GM21737 (cell line): ENCODE data around the gene CPSF3.
A peak's percentile ranks its signal among the peaks of the same experiment; 100 is the strongest.

Source experiments
- ATAC-seq: cut with Tn5 transposase; IDR thresholded peaks from one replicate; pipeline ENCODE4 v1.9.1; 2021; ENCODE audit warnings: mild to moderate bottlenecking, moderate library complexity; ENCODE audit not compliant: unreplicated experiment

Gene CPSF3

DNA sequence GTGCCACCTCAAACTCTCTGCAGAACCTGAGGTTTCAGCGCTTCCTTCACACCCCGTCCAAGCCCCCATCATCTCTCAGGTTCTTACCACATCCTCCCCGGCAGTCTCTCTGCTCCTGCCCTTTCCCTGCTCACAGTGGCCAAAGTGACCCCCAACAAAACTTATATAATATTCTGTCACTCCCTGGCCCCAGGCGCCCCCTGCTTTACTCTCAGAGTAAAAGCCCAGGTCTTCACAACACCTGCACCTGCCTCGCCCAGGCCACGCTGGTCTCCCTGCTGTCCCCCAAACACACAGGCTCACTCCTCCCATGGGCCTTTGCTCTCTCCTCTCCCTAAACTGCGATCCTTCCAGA is 6.5 kb upstream of the CPSF3 start:
- no peak for ATAC-seq

- no peak for ATAC-seq
Observed at GRCh38 chr2:9417725-9418124, 5.7 kb upstream of the CPSF3 start.

- ATAC-seq: no peak
Observed at GRCh38 chr2:9418746-9419145, 4.7 kb upstream of the CPSF3 start.

GRCh38 chr2:9419541-9419940 is 3.9 kb upstream of the CPSF3 start:
- no peak for ATAC-seq

GRCh38 chr2:9420495-9420894 is 3.0 kb upstream of the CPSF3 start:
- no peak for ATAC-seq

DNA sequence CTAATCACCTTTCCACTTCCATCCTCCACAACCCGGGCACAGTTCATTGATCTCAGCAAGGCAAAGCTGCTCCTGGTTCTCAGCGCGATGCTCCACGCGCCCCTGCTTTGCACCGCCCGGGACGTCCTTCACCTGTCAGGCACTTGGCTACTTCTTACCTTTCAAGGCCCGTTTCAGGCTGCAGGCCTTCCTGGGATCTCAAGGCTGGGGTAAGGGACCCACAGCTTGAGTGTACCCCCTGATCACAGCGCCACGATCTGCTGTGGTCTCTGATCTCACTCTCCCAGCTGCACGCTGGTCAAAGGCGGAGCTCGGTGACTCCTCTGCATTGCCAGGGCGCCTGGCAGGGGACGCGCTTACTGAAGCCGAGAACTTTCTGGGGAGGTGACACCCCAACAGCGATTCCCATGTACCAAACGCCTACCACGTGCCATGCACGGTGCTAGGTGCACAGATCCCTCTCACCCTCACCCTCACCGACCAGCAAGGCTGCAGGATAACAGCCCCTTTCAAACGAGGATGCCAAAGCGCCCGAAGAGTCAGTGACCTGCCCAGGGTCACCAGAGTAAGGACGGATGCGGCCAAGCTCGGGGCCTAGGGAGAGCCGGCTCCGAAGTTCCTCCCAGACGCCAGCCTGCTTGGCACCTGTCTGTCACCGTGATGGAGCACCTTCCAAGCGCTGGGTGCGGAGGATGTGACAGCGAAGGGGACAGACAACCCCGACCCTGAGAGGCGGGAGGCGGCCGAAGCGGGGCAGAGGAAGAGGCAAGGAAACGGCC is 944 bp upstream of the CPSF3 start:
- peak; percentile 18 for ATAC-seq

GRCh38 chr2:9423922-9424272 is 443 bp downstream of the CPSF3 start:
- ATAC-seq: peak; percentile 18

GRCh38 chr2:9424447-9425164 is 1.2 kb downstream of the CPSF3 start:
- ATAC-seq: no peak

DNA sequence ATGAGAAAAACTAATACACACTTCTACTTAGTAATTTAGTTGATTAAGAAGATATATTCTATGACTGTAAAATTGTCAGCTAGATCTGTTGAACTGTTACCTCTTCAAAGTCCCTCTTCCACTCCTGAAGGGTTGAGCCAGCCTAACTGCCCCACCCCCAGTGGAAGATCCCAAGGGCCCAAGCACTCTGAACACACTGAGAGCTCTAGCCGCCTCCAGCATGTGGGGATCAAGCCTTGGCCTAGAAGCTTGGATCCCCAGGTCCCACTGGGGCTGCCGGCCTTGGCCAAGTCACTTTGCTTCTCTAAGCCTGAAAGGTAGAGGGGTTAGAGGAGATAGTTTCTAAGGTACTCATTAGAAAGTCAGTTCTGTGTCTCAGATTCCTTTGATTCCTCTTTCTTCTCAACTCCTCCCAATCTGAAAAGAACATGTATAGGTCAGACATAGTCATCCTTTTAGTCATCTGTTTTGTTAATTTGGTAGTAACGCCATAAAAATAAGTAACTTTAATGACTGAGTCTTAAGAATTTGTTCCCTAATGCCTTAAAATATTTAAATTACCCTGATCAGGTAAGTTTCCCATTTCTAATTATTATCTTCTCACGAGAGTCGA is 5.6 kb downstream of the CPSF3 start:
- ATAC-seq: no peak

DNA sequence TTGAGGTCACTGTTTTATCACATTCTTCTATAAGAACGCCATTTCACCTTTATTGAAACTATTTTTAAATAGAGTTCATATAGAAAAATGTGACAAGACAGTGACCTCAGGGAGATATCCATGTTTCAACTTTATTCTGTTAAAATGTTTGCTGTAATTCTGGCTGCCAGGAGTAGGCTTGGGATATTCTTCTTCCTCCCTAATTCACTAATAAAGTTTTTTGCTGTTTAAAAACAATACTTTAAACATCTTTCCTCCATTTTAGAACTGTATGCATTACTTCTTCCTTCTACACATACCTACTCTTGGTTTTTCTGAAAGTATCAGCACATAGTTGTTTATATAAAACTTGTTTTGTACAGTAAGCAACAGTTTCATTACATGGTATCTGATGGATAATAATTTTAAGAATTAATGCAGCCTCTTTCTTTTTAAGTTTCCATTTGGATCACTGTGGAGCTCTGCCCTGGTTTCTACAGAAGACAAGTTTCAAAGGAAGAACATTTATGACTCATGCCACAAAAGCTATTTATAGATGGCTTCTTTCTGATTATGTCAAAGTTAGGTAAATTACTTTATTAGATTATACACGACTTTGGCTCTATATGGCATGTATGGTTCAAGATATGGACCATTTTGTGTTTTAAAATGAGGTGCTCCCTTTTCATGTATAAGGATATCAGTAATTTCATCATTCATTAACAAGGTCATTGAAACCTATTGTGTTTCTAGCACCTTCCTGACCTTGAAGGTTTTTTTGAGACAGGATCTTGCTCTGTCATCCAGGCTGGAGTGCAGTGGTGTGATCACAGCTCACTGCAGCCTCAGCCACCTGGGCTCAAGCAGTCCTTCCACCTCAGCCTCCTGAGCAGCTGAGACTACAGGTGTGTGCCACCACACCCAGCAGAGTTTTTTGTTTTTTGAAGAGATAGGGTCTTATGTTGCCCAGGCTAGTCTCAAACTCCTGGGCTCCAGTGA is 7.2 kb downstream of the CPSF3 start:
- no peak for ATAC-seq

DNA sequence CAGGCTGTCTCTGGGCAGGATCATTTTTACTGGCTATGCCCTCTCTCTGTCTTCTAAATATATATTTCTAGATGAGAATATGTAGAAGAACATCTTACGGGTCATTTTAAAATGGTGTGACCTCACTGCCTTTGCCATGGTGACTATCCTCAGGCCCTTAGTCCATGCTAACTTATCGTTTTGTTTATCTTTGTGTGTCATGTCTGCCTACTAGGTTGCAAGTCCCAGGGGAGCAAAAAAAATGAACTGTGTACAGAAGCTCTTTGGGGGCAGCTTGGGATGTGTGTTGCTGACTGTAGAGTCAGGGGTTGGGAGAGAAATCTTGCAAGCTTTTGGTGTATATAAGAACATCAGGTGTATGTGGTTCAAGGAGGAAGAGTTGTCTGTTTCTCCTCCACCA is 11.0 kb downstream of the CPSF3 start:
- no peak for ATAC-seq

DNA sequence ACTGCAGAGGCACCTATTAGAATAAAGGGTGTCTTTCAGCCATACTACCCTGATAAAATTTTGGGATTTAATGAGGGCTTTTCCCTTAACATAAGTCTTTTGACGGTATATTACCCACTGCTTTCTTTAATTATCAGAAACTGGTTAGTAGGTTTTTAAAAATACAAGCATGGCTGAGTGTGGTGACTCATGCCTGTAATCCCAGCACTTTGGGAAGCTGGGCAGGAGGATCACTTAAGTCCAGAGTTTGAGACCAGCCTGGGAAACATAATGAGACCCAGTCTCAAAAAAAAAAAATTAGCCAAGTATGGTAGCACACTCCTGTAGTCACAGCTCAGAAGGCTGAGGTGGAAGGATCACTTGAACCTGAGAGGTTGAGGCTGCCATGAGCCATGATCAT is 16.1 kb downstream of the CPSF3 start:
- ATAC-seq: no peak

- no peak for ATAC-seq
Observed at GRCh38 chr2:9440058-9440727, 16.7 kb downstream of the CPSF3 start.

GRCh38 chr2:9441556-9441955 is 18.1 kb downstream of the CPSF3 start:
- ATAC-seq: no peak

- no peak for ATAC-seq
Observed at GRCh38 chr2:9443526-9443925, 20.1 kb downstream of the CPSF3 start.

- ATAC-seq: no peak
Observed at GRCh38 chr2:9445089-9445488, 21.6 kb downstream of the CPSF3 start.

- no peak for ATAC-seq
Observed at GRCh38 chr2:9451231-9451630, 27.8 kb downstream of the CPSF3 start.

- ATAC-seq: no peak
Observed at GRCh38 chr2:9460441-9461017, 37.1 kb downstream of the CPSF3 start.

DNA sequence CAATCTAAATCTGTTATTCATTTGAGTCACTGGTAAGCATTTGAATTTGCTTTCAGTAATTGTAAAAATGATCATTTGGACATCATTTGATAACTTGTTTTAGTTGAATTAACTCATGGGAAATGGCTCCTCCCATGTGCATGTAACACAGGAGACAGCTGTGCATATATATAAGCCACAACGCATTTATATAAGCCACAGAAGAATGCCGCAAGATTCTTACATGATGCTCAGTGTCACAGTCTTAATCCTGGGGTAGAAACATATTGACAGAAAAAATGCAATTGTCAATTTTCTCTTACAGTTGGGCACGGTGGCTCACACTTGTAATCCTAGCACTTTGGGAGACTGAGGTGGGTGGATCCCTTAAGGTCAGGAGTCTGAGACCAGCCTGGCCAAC is 37.6 kb downstream of the CPSF3 start:
- ATAC-seq: no peak

DNA sequence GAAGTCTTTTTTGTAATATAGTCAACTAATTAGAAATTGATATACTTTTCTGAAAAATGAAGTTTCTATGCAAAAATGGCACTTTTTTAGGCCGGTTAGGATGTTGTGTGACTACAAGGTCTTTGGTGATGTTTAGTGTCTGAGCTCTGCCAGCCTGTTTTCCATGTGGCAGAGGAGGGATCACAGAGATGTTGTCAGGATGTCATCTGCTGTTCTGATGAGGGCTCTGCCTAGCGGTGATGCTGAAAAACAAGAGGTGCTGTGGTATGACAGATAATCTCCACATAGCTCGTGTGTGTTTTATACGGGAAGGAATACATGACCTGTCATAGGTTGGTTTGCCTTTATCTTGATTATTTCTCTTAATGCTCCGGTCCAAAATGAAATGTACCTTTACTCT is 38.9 kb downstream of the CPSF3 start:
- ATAC-seq: no peak
